ES-I3 (cell line): Measurements from ENCODE around the gene HEY2.
"Not testable (repeated sequence)": the region's sequence is repeated elsewhere in the genome, so short reads cannot be mapped to it uniquely, and the experiment has no call there.

Experiments
- H3K36me3 ChIP-seq: 2 replicates; pipeline ENCODE4 v1.6.1; 2013; ENCODE audit warnings: mild to moderate bottlenecking, low read length, control low read depth, moderate library complexity; ENCODE audit not compliant: insufficient read depth
- H3K4me1 ChIP-seq: 2 replicates; pipeline ENCODE4 v1.6.1; 2013; ENCODE audit warnings: mild to moderate bottlenecking, control low read depth, low read length; ENCODE audit not compliant: insufficient read depth
- H3K9ac ChIP-seq: 2 replicates; pipeline ENCODE4 v1.6.1; 2013; ENCODE audit warnings: low read depth, mild to moderate bottlenecking, low read length, moderate library complexity
- H3K9me3 ChIP-seq: 2 replicates; pipeline ENCODE4 v1.6.1; 2013; ENCODE audit warnings: mild to moderate bottlenecking, low read length, moderate library complexity; ENCODE audit not compliant: control insufficient read depth, insufficient read depth

Gene HEY2

DNA sequence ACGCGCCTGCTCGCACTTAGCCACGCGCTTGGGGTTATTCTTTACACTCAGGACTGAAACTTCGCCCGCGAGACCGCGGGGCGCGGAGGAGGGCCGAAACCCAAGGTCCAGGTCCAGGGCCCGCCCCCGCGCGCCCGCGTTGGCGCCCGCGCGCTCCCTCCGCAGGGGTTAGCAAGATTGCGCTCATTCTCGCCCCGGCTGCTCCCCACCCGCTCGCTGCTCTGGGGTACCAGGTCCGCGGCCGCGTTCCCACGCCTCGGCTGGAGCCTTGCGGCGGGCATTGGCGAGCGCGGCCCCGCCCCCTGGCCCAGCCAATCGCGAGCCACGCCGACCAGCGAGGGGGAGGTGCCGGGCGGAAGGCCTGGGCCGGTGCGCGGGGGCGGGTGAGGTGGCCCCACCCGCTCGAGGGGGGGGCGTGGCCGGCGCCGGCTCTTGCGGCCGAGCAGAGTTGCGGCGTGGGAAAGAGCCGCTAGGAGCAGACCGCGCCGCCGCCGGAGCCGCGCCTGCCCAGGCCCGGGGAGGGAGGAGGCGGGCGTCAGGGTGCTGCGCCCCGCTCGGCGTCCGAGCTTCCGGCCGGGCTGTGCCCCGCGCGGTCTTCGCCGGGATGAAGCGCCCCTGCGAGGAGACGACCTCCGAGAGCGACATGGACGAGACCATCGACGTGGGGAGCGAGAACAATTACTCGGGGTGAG, at the start of gene HEY2:
Gene HEY2 (plus strand): TSS at position 460 of the 692 bp plus-strand sequence. CDS start 145 bp downstream, at position 605.
- Histone ChIP-seq H3K4me1 (peaks cover 24% of the 10 kb centered on the region), H3K9me3 (no peaks in the 10 kb centered on the region), H3K36me3 (no peaks in the 10 kb centered on the region), H3K9ac (peak within 1 kb of the TSS; percentile 76)

DNA sequence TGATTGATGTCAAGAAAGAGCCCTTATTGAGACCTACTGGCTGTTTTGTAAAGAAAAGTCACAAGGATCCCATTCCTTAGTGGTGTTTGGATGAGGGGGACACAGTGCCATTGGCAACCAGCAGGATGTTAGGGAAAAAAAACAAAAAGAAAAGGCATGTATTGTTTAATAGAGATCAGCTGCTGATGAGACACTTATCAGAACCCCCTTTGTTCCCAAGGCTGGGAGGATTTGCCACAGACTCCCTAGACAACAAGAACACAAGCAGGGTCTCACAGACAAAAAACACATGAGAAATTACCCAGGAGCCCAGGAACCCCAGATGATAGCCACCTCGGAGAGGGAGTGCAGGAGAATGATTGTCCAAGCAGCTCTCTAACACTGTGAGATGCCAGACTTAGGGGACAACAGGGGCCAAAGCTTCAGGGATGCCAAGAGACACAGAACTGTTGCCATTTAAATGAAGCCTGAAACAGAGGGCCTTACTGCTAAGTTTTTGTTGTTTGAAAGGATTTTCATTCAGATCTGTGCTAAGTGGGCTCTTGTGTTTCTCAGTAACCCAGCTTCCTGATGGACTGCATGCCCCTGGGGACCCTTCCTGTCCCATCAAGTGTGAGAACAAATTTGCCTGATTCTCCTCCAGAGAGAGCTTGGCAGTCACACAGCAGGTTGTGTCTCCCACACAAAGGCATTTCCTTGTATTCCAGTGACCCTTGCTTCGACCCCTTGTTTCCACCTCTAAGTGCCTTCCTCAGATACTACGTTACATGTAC, 48.7 kb upstream of the HEY2 start:
- H3K9ac ChIP-seq, result no peak overlapping the region
- H3K4me1 ChIP-seq, result peaks cover 17% of the 10 kb centered on the region; the same call in 1 of the 2 replicates
- H3K9me3 ChIP-seq, result peaks cover 3% of the 10 kb centered on the region; the same call in 1 of the 2 replicates
- H3K36me3 ChIP-seq, result no peaks in the 10 kb centered on the region; the same call in 1 of the 2 replicates

DNA sequence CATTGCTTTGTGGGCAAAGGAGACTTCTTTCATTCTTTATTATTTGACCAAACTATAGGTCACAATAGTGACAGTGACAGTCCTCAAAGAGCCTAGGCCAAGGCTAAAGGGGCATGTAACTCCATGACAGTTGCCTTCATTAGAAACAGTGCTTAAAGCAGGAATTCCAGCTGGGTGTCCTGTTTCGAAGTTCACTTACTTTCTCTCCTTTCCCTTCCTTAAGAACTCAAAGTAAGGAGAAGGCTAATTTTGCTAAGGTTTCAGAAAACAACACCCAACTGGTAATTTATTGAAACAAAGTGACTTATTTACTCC, 48.1 kb upstream of the HEY2 start:
- H3K9me3 ChIP-seq, result no peaks in the 10 kb centered on the region
- H3K9ac ChIP-seq, result no peak overlapping the region
- H3K36me3 ChIP-seq, result no peaks in the 10 kb centered on the region; the same call in 1 of the 2 replicates
- H3K4me1 ChIP-seq, result peaks cover 17% of the 10 kb centered on the region; the same call in 1 of the 2 replicates

DNA sequence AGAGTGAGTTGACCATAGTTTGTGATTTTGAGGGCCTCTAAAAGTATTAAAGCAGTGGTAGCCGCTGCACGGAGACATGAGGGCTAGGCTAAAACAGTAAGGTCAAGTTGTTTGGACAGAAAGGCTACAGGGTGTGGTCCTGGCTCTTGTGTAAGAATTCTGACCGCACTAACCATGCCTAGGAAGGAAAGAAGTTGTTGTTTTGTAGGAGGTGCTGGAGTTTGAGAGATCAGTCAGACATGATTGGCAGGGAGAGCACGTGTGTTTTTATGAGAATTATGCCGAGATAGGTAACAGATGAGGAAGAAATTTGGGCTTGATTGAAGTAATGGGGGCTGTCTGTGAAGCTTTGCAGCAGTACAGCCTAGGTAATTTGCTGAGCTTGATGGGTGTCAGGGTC, 45.5 kb upstream of the HEY2 start:
- not testable (repeated sequence) for H3K36me3 ChIP-seq
- H3K4me1 ChIP-seq, result peaks cover 29% of the 10 kb centered on the region

DNA sequence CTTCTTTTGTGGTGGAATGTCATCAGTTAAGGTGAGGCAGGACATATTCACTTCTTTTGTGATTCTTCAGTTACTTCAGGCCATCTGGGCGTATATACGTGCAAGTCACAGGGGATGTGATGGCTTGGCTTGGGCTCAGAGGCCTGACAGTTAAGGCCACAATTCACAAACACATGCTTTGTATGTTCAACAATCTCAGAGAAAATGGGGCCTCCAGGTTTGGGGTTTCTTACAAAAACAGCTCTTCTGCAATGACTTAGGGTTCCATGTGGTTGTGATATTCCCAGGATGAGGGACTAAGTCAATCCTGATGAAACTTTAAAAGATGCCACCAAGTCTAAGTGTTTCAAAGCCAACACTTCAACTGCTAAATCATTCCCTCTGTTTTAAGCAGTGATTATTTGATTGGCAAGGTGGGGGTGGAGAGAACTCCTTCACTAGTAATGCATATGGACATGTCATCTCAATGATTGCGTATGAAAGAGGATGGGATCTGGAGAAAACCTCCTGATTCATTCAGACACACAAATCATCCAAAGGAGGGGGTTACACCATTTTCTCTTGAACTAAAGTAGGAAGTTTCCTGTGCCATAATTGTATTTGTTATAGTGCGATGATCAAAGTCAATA, 41.7 kb upstream of the HEY2 start:
- peaks cover 20% of the 10 kb centered on the region for H3K9me3 ChIP-seq
- H3K36me3 ChIP-seq, result peaks cover 4% of the 10 kb centered on the region; the same call in 1 of the 2 replicates
- peak overlapping the region; percentile 4; the same call in 1 of the 2 replicates for H3K9ac ChIP-seq
- peaks cover 13% of the 10 kb centered on the region; the same call in 1 of the 2 replicates for H3K4me1 ChIP-seq

More for the DNA sequence above, 45.5 kb upstream of the HEY2 start:
- not testable (repeated sequence) for H3K9me3 ChIP-seq, H3K9ac ChIP-seq

DNA sequence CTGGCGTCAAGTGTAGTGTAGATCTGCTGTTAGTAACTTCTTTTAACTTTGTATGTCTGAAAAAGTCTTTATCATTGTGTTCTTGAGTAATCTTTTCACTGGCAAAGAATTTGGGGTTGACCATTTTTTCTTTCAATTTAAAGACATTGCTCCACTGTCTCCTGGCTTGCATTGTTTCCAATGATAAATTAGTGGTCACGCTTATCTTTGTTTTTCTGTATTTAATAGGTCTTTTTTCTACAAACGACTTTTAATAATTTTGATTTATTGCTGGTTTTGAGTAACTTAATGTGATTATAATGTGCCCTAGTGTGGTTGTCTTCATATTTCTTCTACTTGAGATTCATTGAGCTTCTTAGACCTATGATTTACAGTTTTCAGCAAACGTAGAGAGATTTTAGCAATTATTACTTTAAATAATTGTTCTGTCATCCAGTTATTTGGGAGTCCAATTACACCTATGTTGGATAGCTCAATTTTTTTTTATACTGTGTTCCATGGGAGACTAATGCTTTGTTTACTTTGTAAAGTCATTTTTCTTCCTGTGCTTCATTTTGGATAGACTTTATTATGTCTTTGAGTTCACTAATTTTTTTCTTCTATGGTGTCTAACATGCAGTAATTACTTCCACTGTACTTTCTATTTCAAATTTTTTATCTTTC, 38.3 kb upstream of the HEY2 start:
- Histone ChIP-seq H3K9me3 (peaks cover 22% of the 10 kb centered on the region), H3K36me3 (peaks cover 4% of the 10 kb centered on the region; the same call in 1 of the 2 replicates), H3K4me1 (peaks cover 13% of the 10 kb centered on the region; the same call in 1 of the 2 replicates), H3K9ac (no peak overlapping the region)

DNA sequence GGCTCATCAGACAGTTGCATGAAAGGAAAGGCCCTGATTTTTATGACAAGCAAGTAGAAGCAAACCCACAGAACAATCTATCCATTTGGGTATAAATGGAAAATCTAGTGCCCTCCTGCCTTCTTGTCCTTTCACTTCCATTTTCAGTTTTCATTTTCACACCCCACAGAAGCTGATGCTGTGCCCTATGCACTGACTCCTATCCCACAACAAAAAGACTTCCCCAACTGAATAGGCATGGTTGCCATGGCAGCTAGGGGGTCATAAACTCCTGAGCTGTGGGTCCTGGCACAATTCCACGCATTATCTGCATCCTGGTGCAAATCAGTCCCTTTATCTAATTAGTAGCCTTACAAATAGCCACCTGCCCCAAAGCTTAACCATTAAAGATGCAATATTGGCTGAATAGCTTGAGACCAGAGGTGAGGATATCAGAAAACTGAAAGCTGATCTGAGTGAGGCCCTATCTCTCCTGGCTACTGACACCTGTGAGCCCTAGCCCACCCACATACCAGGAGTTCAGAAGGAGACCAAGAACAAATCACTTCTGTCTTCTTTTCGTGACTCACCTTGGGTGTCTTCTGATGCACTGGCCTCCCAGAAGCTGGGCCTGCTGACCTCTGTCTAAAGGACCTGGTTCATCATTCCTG, 34.9 kb upstream of the HEY2 start:
- no peaks in the 10 kb centered on the region for H3K4me1 ChIP-seq
- peaks cover 4% of the 10 kb centered on the region; the same call in 1 of the 2 replicates for H3K36me3 ChIP-seq
- H3K9me3 ChIP-seq, result peaks cover 22% of the 10 kb centered on the region
- no peak overlapping the region for H3K9ac ChIP-seq

DNA sequence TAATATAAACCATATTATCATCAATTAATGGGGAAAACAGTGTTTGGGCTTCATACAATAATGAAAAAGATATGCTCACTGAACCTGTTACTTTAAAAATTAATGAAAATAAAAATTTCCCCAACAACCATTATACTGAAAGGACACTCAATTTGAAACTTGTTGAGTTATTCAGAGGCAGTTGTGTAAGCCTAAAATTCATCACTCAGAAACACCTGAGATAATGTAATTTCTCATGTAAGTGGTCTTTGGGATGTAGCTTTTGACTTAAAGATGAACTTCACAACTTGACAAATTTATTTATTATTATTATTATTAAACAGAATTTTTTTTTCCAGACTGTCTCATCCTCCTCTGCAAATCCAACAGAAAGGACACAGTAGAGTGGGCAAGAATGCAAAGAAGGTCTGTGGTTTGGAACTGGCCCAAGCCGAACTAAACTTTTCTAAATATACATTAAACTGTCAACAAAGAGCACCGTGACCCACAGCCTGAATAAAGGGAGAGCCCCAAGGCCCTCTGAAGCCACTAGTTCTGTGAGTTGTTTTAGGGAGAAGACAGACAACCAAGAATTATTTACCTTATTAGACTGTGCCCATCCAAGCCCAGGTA, 32.2 kb upstream of the HEY2 start:
- H3K4me1 ChIP-seq, result no peaks in the 10 kb centered on the region
- H3K9me3 ChIP-seq, result peaks cover 4% of the 10 kb centered on the region
- H3K36me3 ChIP-seq, result no peaks in the 10 kb centered on the region; the same call in 1 of the 2 replicates
- H3K9ac ChIP-seq, result no peak overlapping the region

DNA sequence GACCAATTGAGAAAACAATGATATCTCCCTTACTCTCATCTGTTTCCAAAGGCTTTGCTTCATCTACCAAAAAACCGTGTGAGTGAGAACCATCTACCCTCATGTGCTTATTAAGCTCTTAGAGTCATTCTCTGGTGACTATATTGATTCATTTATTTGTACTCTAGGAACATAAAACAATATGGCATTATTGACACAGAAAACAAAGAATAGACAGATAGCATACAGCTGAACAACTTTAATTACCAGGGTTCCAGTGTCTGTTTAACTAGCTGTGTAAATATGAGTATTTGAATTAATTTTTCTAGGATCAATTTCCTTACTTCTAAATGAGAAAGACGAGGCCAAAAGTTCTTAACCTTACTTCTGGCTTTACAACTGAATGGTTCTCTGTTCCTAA, 31.3 kb upstream of the HEY2 start:
- Histone ChIP-seq H3K4me1 (no peaks in the 10 kb centered on the region), H3K9ac (no peak overlapping the region), H3K36me3 (no peaks in the 10 kb centered on the region), H3K9me3 (0 out of 2 replicates have a peak, but pooled peaks cover under 1% of the 10 kb centered on the region)

DNA sequence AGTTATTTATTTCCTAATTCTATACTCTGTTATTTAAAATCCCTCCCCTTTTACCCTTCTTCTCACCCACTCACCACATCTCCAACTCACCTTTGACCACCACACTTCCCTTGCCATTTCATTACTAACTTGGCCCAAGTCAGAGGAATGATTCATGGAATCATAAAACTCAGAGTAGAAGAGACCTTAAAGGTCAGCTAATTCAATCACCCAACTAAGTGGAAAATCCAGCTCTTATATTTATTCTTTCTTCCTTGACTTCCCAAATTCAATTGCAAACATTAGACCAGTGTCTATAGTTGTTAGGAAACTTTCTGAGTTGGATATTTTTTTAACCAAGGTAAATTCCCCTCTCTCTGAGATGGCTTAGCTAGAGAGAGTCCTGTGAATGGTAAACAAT, 26.5 kb upstream of the HEY2 start:
- H3K9ac ChIP-seq, result no peak overlapping the region
- no peaks in the 10 kb centered on the region for H3K4me1 ChIP-seq
- no peaks in the 10 kb centered on the region for H3K9me3 ChIP-seq
- no peaks in the 10 kb centered on the region for H3K36me3 ChIP-seq

DNA sequence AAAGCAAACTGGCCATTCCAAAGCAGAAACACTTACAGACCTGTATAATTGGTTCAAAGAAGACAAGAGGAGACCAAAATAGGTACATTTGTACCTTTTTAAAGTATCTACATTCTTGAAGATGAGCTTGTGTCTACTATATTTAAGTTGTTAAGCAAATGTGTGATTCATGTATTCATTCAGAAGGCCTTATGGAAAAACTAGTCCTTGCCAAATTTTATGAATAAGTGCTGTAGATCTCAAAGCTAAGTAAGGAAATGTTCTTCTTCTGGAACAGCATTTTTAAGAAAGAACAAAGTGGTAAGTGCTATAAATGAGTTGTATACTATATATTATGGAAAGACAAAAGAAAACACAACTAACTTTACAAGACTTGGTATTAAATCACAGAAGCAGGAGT, 22.2 kb upstream of the HEY2 start:
- Histone ChIP-seq H3K9me3 (no peaks in the 10 kb centered on the region), H3K36me3 (no peaks in the 10 kb centered on the region), H3K9ac (no peak overlapping the region), H3K4me1 (peaks cover 17% of the 10 kb centered on the region)

DNA sequence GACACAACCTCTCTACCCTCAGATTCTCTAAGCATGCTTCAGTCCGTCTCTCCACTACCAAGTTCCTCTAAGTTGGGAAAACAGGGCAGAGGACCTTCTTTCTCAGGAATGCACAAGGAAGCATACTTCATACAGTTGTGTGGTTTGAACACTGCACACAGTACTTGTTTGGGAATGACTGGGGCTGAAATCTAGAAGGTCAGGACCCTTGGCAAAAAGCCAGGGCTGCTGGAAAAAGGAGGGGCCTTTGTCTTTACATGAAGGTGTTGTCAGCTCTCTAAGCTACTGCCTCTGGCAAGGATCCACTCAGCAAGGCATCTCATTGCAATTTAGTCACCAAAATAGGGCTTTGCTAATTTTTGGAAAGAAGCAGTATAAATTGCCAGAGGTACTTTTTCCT, 20.7 kb upstream of the HEY2 start:
- Histone ChIP-seq H3K36me3 (no peaks in the 10 kb centered on the region), H3K9ac (no peak overlapping the region), H3K4me1 (peaks cover 17% of the 10 kb centered on the region), H3K9me3 (no peaks in the 10 kb centered on the region)

DNA sequence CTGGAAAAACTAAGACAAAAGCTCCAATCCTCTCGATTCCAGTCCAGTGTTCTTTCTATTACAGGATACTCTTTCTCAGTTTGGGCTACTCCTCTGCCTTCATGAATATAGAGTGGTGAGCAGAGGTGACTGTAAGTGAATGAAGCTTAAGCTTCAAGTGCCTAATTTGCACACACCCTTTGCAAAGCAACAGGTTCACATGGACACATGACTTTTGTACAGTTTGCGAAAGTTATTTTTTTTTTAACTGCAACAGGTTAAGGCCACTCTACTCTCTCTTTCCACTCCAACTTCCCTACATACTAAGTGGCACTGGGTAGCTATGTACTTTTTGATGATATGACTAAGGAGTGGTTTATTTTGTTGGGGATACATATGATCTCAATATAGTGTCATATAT, 19.4 kb upstream of the HEY2 start:
- no peaks in the 10 kb centered on the region for H3K9me3 ChIP-seq
- H3K36me3 ChIP-seq, result no peaks in the 10 kb centered on the region
- peaks cover 17% of the 10 kb centered on the region for H3K4me1 ChIP-seq
- no peak overlapping the region for H3K9ac ChIP-seq
